Astrocyte (in vitro differentiated cells and primary cell): ENCODE data around the gene TIMM10. TPM values are rescaled to one million over a fixed set of nuclear protein-coding genes. Genes with fewer than 3 reads are reported as not detected.

ENCODE experiments used
- DNase-seq: peaks from one replicate; pipeline ENCODE4 v3.0.0-alpha.2; 2010; ENCODE audit warnings: low read depth
- FAIRE-seq: peaks from 2 replicates; lab custom pipeline; 2011; peaks lifted over from hg19 to GRCh38; lab: Jason Lieb, UNC
- H2AFZ ChIP-seq: 2 replicates; pipeline ENCODE4 v1.6.0; 2012; ENCODE audit warnings: low read depth, low read length, inconsistent platforms
- H3K27ac ChIP-seq: 2 replicates; pipeline ENCODE4 v1.5.1; 2011; ENCODE audit warnings: low read depth, low read length, inconsistent platforms
- H3K27me3 ChIP-seq: 2 replicates; pipeline ENCODE4 v1.6.0; 2011; ENCODE audit warnings: low read length, inconsistent platforms; ENCODE audit not compliant: insufficient read depth
- H3K36me3 ChIP-seq: 2 replicates; pipeline ENCODE4 v1.5.1; 2011; ENCODE audit warnings: low read length, inconsistent platforms; ENCODE audit not compliant: insufficient read depth
- H3K4me1 ChIP-seq: 2 replicates; pipeline ENCODE4 v1.5.1; 2011; ENCODE audit warnings: low read length, inconsistent platforms; ENCODE audit not compliant: insufficient read depth
- H3K4me2 ChIP-seq: 2 replicates; pipeline ENCODE4 v1.6.0; 2012; ENCODE audit warnings: low read length, inconsistent platforms
- H3K4me3 ChIP-seq: 2 replicates; pipeline ENCODE4 v1.5.1; 2011; ENCODE audit warnings: low read depth, mild to moderate bottlenecking, low read length, inconsistent platforms; ENCODE audit not compliant: insufficient read depth
- H3K79me2 ChIP-seq: 2 replicates; pipeline ENCODE4 v1.6.0; 2012; ENCODE audit warnings: mild to moderate bottlenecking, low read length, inconsistent platforms; ENCODE audit not compliant: insufficient read depth
- H3K9ac ChIP-seq: 2 replicates; pipeline ENCODE4 v1.6.0; 2012; ENCODE audit warnings: mild to moderate bottlenecking, low read length, inconsistent platforms
- H3K9me3 ChIP-seq: 2 replicates; pipeline ENCODE4 v1.5.1; 2012; ENCODE audit warnings: low read depth, mild to moderate bottlenecking, low read length, inconsistent platforms; ENCODE audit not compliant: insufficient read depth
- H4K20me1 ChIP-seq: 2 replicates; pipeline ENCODE4 v1.6.0; 2012; ENCODE audit warnings: low read length, inconsistent platforms; ENCODE audit not compliant: insufficient read depth
- H3K27ac Mint-ChIP-seq: one replicate; pipeline ENCODE4 v1.8.0; 2021; ENCODE audit warnings: mild to moderate bottlenecking, mixed read lengths; ENCODE audit not compliant: unreplicated experiment
- H3K27me3 Mint-ChIP-seq: one replicate; pipeline ENCODE4 v1.8.0; 2021; ENCODE audit warnings: low read depth, mixed read lengths; ENCODE audit not compliant: unreplicated experiment
- H3K36me3 Mint-ChIP-seq: one replicate; pipeline ENCODE4 v1.8.0; 2021; ENCODE audit warnings: low read depth, mixed read lengths; ENCODE audit not compliant: unreplicated experiment
- H3K4me1 Mint-ChIP-seq: one replicate; pipeline ENCODE4 v1.8.0; 2021; ENCODE audit warnings: low read depth, mixed read lengths; ENCODE audit not compliant: unreplicated experiment
- H3K4me3 Mint-ChIP-seq: one replicate; pipeline ENCODE4 v1.8.0; 2021; ENCODE audit warnings: mild to moderate bottlenecking, moderate library complexity, mixed read lengths; ENCODE audit not compliant: unreplicated experiment
- H3K9me3 Mint-ChIP-seq: one replicate; pipeline ENCODE4 v1.8.0; 2021; ENCODE audit warnings: mild to moderate bottlenecking, mixed read lengths; ENCODE audit not compliant: unreplicated experiment
- EZH2 ChIP-seq: IDR thresholded peaks from 2 replicates; pipeline ENCODE4 v1.6.1; 2012; ENCODE audit warnings: mild to moderate bottlenecking, low read length, inconsistent platforms; ENCODE audit not compliant: insufficient read depth
- total RNA-seq: library from RNA; stranded (reverse); gene quantifications from 2 replicates; pipeline ENCODE4 v1.2.1, GENCODE V29; 2021
- TF ChIP-seq, protein P1 (sequence below): IDR thresholded peaks from 2 replicates; pipeline ENCODE4 v1.5.1; 2011; ENCODE audit warnings: low read depth, mild to moderate bottlenecking, inconsistent platforms, low read length, moderate library complexity; ENCODE audit not compliant: insufficient read depth

Gene TIMM10
- total RNA-seq, 1 donor from 2014 or later: 56.1 TPM

DNA sequence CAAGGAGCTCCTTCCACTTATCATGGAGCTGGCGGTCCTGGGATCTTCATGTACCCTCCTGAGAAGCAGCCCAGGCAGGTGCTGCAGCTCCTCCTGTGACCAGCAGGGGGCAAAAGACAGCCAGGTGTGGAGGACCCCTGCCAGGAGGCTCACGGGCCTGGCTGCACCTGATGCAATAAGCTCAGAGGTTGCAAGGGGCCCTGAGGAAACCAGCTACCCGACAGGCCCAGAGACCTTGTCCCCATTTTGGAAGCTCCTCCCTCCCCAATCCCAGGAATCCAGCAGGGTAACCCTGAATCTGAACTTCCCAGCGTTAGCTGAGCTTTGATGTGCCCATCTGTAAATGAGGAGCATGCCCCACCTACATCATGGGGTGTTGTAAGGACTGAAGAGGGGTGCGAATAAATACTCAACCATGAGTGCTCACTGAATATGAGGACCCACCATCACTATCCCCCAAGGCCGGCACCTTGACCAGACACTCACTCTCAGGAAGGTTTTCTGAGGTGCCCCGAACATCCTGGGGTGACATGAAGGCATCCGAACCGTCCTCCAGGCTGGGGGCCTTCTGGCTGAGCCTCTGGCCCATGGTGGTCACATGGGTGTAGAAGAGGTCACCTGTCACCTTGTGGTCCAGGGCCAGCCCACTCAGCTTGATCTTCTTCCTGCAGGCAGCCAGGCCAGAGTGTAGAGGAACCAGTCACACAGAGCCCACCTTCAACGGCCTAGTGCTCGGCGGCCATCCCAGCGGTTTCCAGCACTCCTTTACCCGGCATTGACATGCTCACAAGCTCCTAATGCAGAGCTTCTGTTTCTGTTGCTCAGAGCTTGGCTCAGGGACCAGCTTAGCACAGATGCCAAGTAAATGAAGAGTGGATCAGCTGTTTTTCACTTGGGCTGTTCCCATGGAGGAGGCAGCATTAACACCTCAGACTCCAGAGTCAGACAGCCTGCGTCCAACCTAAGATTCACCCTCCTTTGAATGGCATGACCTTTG is 36.7 kb downstream of the TIMM10 start:
- Histone ChIP-seq H3K79me2 (no peaks in the 10 kb centered on the region), H3K9ac (no peak overlapping the region), H3K4me3 (no peak overlapping the region), H3K9me3 (no peaks in the 10 kb centered on the region), H3K27ac (no peak overlapping the region), H4K20me1 (peaks cover 4% of the 10 kb centered on the region), H3K4me2 (no peak overlapping the region), H3K4me1 (no peaks in the 10 kb centered on the region), H3K36me3 (no peaks in the 10 kb centered on the region), H3K27me3 (no peaks in the 10 kb centered on the region), H2AFZ (no peak overlapping the region)
- no peak overlapping the region for H3K4me3 Mint-ChIP-seq
- DNase-seq (no peak), FAIRE-seq (no peak)
- TF ChIP-seq, protein P1, sequence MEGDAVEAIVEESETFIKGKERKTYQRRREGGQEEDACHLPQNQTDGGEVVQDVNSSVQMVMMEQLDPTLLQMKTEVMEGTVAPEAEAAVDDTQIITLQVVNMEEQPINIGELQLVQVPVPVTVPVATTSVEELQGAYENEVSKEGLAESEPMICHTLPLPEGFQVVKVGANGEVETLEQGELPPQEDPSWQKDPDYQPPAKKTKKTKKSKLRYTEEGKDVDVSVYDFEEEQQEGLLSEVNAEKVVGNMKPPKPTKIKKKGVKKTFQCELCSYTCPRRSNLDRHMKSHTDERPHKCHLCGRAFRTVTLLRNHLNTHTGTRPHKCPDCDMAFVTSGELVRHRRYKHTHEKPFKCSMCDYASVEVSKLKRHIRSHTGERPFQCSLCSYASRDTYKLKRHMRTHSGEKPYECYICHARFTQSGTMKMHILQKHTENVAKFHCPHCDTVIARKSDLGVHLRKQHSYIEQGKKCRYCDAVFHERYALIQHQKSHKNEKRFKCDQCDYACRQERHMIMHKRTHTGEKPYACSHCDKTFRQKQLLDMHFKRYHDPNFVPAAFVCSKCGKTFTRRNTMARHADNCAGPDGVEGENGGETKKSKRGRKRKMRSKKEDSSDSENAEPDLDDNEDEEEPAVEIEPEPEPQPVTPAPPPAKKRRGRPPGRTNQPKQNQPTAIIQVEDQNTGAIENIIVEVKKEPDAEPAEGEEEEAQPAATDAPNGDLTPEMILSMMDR: peak; percentile 75
- no peak for TF ChIP-seq EZH2
- peaks cover 40% of the 10 kb centered on the region for H3K27me3 Mint-ChIP-seq
- H3K36me3 Mint-ChIP-seq: peaks cover 10% of the 10 kb centered on the region
- no peak overlapping the region for H3K27ac Mint-ChIP-seq
- H3K9me3 Mint-ChIP-seq: no peaks in the 10 kb centered on the region
- H3K4me1 Mint-ChIP-seq: no peaks in the 10 kb centered on the region

DNA sequence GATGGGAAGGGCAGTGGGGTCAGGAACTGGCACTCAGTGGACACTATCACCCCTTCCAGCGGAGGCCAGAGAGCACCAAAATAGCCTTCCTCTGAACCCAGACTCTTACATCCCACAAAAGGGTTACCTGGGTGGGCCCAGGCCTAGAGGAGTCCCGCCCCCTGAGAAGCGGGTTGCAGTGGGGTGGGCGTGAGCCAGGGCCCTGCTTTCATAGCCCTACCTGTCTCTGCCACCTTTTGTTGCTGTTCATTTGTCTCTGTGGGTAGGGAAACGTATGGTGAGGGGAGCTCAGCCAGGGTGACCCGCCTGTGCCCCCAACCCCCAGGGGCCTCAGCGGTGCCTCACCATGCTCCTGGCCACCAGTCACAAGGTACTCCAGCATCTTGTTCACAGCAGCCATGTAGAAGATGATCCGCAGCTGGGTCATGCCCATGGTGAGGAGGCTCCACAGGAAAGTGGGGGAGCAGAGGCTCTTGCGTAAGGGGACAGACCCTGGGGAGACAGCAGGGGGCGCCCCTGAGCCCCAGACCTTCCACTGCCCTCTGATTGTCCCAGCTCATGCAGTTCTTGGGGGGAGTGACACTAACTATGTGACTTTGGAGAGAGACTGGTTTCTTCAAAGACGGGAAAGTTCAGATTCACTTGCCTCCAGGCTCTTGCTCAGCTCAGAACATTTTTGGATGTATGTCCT is 39.0 kb downstream of the TIMM10 start:
- H3K27ac Mint-ChIP-seq: no peak overlapping the region
- H3K9ac ChIP-seq: no peak overlapping the region
- no peak for FAIRE-seq
- H3K4me1 ChIP-seq: no peaks in the 10 kb centered on the region
- H3K27me3 ChIP-seq: no peaks in the 10 kb centered on the region
- H3K4me1 Mint-ChIP-seq: peaks cover 2% of the 10 kb centered on the region
- H3K4me3 Mint-ChIP-seq: no peak overlapping the region
- TF ChIP-seq, protein P1: peak; percentile 29
- no peak for TF ChIP-seq EZH2
- H3K36me3 Mint-ChIP-seq: peaks cover 11% of the 10 kb centered on the region
- H2AFZ ChIP-seq: no peak overlapping the region
- no peaks in the 10 kb centered on the region for H3K9me3 ChIP-seq
- H3K36me3 ChIP-seq: no peaks in the 10 kb centered on the region
- H3K27ac ChIP-seq: no peak overlapping the region
- no peak for DNase-seq
- H3K27me3 Mint-ChIP-seq: peaks cover 32% of the 10 kb centered on the region
- no peak overlapping the region for H3K4me3 ChIP-seq
- no peak overlapping the region for H3K4me2 ChIP-seq
- peaks cover 4% of the 10 kb centered on the region for H4K20me1 ChIP-seq
- H3K9me3 Mint-ChIP-seq: no peaks in the 10 kb centered on the region
- H3K79me2 ChIP-seq: no peaks in the 10 kb centered on the region
